Measurements from ENCODE around the gene PEX13.

DNA sequence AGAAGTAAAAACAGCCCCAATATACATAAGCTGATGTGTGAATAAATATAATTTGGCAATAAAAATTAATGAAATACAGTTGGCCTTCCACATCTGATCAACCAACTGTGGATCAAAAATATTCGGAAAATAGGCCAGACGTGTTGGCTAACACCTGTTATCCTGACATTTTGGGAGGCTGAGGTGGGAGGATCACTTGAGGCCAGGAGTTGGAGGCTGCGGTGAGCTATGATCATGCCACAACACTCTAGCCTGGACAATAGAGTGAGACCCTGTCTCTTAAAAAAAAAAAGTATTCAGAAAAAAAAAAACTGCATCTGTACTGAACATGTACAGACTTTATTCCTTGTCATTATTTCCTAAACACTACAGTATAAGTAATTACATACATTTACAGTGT is 12.0 kb downstream of the PEX13 start:
- TF ChIP-seq YY1 (IDR thresholded peaks at IDR 0.05; ENCODE audit: low read depth) (no peak), EGR1 (IDR thresholded peaks at IDR 0.05) (no peak), CEBPB (IDR thresholded peaks at IDR 0.05) (no peak), RAD21 (IDR thresholded peaks at IDR 0.05; ENCODE audit: low read depth) (no peak), EP300 (IDR thresholded peaks at IDR 0.05; ENCODE audit: borderline replicate concordance) (no peak), TAF1 (IDR thresholded peaks at IDR 0.05; ENCODE audit: low read depth) (no peak)
- TF ChIP-seq, protein P1, sequence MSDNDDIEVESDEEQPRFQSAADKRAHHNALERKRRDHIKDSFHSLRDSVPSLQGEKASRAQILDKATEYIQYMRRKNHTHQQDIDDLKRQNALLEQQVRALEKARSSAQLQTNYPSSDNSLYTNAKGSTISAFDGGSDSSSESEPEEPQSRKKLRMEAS (IDR thresholded peaks at IDR 0.05) = no peak
- TF ChIP-seq, protein P2, sequence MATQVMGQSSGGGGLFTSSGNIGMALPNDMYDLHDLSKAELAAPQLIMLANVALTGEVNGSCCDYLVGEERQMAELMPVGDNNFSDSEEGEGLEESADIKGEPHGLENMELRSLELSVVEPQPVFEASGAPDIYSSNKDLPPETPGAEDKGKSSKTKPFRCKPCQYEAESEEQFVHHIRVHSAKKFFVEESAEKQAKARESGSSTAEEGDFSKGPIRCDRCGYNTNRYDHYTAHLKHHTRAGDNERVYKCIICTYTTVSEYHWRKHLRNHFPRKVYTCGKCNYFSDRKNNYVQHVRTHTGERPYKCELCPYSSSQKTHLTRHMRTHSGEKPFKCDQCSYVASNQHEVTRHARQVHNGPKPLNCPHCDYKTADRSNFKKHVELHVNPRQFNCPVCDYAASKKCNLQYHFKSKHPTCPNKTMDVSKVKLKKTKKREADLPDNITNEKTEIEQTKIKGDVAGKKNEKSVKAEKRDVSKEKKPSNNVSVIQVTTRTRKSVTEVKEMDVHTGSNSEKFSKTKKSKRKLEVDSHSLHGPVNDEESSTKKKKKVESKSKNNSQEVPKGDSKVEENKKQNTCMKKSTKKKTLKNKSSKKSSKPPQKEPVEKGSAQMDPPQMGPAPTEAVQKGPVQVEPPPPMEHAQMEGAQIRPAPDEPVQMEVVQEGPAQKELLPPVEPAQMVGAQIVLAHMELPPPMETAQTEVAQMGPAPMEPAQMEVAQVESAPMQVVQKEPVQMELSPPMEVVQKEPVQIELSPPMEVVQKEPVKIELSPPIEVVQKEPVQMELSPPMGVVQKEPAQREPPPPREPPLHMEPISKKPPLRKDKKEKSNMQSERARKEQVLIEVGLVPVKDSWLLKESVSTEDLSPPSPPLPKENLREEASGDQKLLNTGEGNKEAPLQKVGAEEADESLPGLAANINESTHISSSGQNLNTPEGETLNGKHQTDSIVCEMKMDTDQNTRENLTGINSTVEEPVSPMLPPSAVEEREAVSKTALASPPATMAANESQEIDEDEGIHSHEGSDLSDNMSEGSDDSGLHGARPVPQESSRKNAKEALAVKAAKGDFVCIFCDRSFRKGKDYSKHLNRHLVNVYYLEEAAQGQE (IDR thresholded peaks at IDR 0.05; ENCODE audit: low read depth) = no peak
